ENCODE measurements around the gene SYT9. TPM values are rescaled to one million over a fixed set of nuclear protein-coding genes. Genes with fewer than 3 reads are reported as not detected.

Gene SYT9
- polyA plus RNA-seq, 1 donor = 0.93 TPM

- Histone ChIP-seq H3K4me1 (ENCODE audit: control insufficient read depth, insufficient read depth, low read length) (peaks cover 15% of the 10 kb centered on the region), H3K4me3 (ENCODE audit: low read length) (no peak overlapping the region), H3K27ac (ENCODE audit: low read length) (no peak overlapping the region), H3K27me3 (ENCODE audit: control insufficient read depth, insufficient read depth, low read length) (no peaks in the 10 kb centered on the region), H3K9me3 (ENCODE audit: control insufficient read depth, low read depth, low read length) (no peaks in the 10 kb centered on the region), H3K36me3 (ENCODE audit: control insufficient read depth, insufficient read depth, low read length) (peaks cover 3% of the 10 kb centered on the region)
- DNase-seq = peak in 1 of 2 donors; percentile 55
- no CpG with 5 or more reads among the region's 4 CpGs for WGBS (ENCODE audit: insufficient coverage, low lambda C conversion rate)
Observed at GRCh38 chr11:7495882-7496551, 244.3 kb downstream of the SYT9 start.

GRCh38 chr11:7498193-7498592, 246.5 kb downstream of the SYT9 start:
- Histone ChIP-seq H3K36me3 (ENCODE audit: control insufficient read depth, insufficient read depth, low read length) (peaks cover 3% of the 10 kb centered on the region), H3K4me3 (ENCODE audit: low read length) (no peak overlapping the region), H3K27me3 (ENCODE audit: control insufficient read depth, insufficient read depth, low read length) (no peaks in the 10 kb centered on the region), H3K4me1 (ENCODE audit: control insufficient read depth, insufficient read depth, low read length) (peaks cover 10% of the 10 kb centered on the region), H3K9me3 (ENCODE audit: control insufficient read depth, low read depth, low read length) (no peaks in the 10 kb centered on the region), H3K27ac (ENCODE audit: low read length) (no peak overlapping the region)
- DNase-seq = peak in 1 of 2 donors; percentile 46
- WGBS (ENCODE audit: insufficient coverage, low lambda C conversion rate) = no CpG with 5 or more reads among the region's 4 CpGs

GRCh38 chr11:7499081-7499480, 247.4 kb downstream of the SYT9 start:
- peaks cover 3% of the 10 kb centered on the region for H3K36me3 ChIP-seq (ENCODE audit: control insufficient read depth, insufficient read depth, low read length)
- no peak overlapping the region for H3K4me3 ChIP-seq (ENCODE audit: low read length)
- WGBS (ENCODE audit: insufficient coverage, low lambda C conversion rate) = no CpG with 5 or more reads among the region's 1 CpG
- no peaks in the 10 kb centered on the region for H3K9me3 ChIP-seq (ENCODE audit: control insufficient read depth, low read depth, low read length)
- peaks cover 10% of the 10 kb centered on the region for H3K4me1 ChIP-seq (ENCODE audit: control insufficient read depth, insufficient read depth, low read length)
- H3K27me3 ChIP-seq (ENCODE audit: control insufficient read depth, insufficient read depth, low read length) = no peaks in the 10 kb centered on the region
- DNase-seq = no peak
- H3K27ac ChIP-seq (ENCODE audit: low read length) = no peak overlapping the region

- WGBS (ENCODE audit: insufficient coverage, low lambda C conversion rate) = 100% methylated on average over 1 of the region's 3 CpGs
- H3K27me3 ChIP-seq (ENCODE audit: control insufficient read depth, insufficient read depth, low read length) = no peaks in the 10 kb centered on the region
- no peak overlapping the region for H3K4me3 ChIP-seq (ENCODE audit: low read length)
- H3K4me1 ChIP-seq (ENCODE audit: control insufficient read depth, insufficient read depth, low read length) = peaks cover 2% of the 10 kb centered on the region
- H3K9me3 ChIP-seq (ENCODE audit: control insufficient read depth, low read depth, low read length) = no peaks in the 10 kb centered on the region
- DNase-seq = no peak
- no peak overlapping the region for H3K27ac ChIP-seq (ENCODE audit: low read length)
- no peaks in the 10 kb centered on the region for H3K36me3 ChIP-seq (ENCODE audit: control insufficient read depth, insufficient read depth, low read length)
Observed at GRCh38 chr11:7500251-7500650, 248.5 kb downstream of the SYT9 start.

- Histone ChIP-seq H3K4me1 (ENCODE audit: control insufficient read depth, insufficient read depth, low read length) (peaks cover 2% of the 10 kb centered on the region), H3K4me3 (ENCODE audit: low read length) (no peak overlapping the region), H3K27me3 (ENCODE audit: control insufficient read depth, insufficient read depth, low read length) (no peaks in the 10 kb centered on the region), H3K9me3 (ENCODE audit: control insufficient read depth, low read depth, low read length) (no peaks in the 10 kb centered on the region), H3K27ac (ENCODE audit: low read length) (no peak overlapping the region), H3K36me3 (ENCODE audit: control insufficient read depth, insufficient read depth, low read length) (no peaks in the 10 kb centered on the region)
- no peak for DNase-seq
- no CpG with 5 or more reads among the region's 3 CpGs for WGBS (ENCODE audit: insufficient coverage, low lambda C conversion rate)
Observed at GRCh38 chr11:7501251-7501650, 249.5 kb downstream of the SYT9 start.

- WGBS (ENCODE audit: insufficient coverage, low lambda C conversion rate) = 72% methylated on average over 3 of the region's 4 CpGs
- H3K9me3 ChIP-seq (ENCODE audit: control insufficient read depth, low read depth, low read length) = no peaks in the 10 kb centered on the region
Observed at GRCh38 chr11:7501894-7502293, 250.2 kb downstream of the SYT9 start.

GRCh38 chr11:7506243-7506642, 254.5 kb downstream of the SYT9 start:
- H3K4me1 ChIP-seq (ENCODE audit: control insufficient read depth, insufficient read depth, low read length) = peaks cover 5% of the 10 kb centered on the region
- H3K27ac ChIP-seq (ENCODE audit: low read length) = no peak overlapping the region
- no peaks in the 10 kb centered on the region for H3K27me3 ChIP-seq (ENCODE audit: control insufficient read depth, insufficient read depth, low read length)
- WGBS (ENCODE audit: insufficient coverage, low lambda C conversion rate) = 100% methylated on average over 1 of the region's 3 CpGs
- DNase-seq = no peak
- no peaks in the 10 kb centered on the region for H3K9me3 ChIP-seq (ENCODE audit: control insufficient read depth, low read depth, low read length)
- no peak overlapping the region for H3K4me3 ChIP-seq (ENCODE audit: low read length)
- no peaks in the 10 kb centered on the region for H3K36me3 ChIP-seq (ENCODE audit: control insufficient read depth, insufficient read depth, low read length)

More at GRCh38 chr11:7501894-7502293, 250.2 kb downstream of the SYT9 start:
- Histone ChIP-seq H3K4me3 (ENCODE audit: low read length) (no peak overlapping the region), H3K4me1 (ENCODE audit: control insufficient read depth, insufficient read depth, low read length) (peaks cover 2% of the 10 kb centered on the region), H3K27me3 (ENCODE audit: control insufficient read depth, insufficient read depth, low read length) (no peaks in the 10 kb centered on the region), H3K27ac (ENCODE audit: low read length) (no peak overlapping the region), H3K36me3 (ENCODE audit: control insufficient read depth, insufficient read depth, low read length) (no peaks in the 10 kb centered on the region)
- DNase-seq = no peak

GRCh38 chr11:7508087-7508486, 256.4 kb downstream of the SYT9 start:
- no peaks in the 10 kb centered on the region for H3K27me3 ChIP-seq (ENCODE audit: control insufficient read depth, insufficient read depth, low read length)
- H3K4me1 ChIP-seq (ENCODE audit: control insufficient read depth, insufficient read depth, low read length) = peaks cover 18% of the 10 kb centered on the region
- no peak overlapping the region for H3K27ac ChIP-seq (ENCODE audit: low read length)
- H3K4me3 ChIP-seq (ENCODE audit: low read length) = no peak overlapping the region
- DNase-seq = peak in 1 of 2 donors; percentile 66
- no peaks in the 10 kb centered on the region for H3K36me3 ChIP-seq (ENCODE audit: control insufficient read depth, insufficient read depth, low read length)
- 43% methylated on average over 1 of the region's 3 CpGs for WGBS (ENCODE audit: insufficient coverage, low lambda C conversion rate)
- no peaks in the 10 kb centered on the region for H3K9me3 ChIP-seq (ENCODE audit: control insufficient read depth, low read depth, low read length)

- DNase-seq = no peak
- no CpG with 5 or more reads among the region's 2 CpGs for WGBS (ENCODE audit: insufficient coverage, low lambda C conversion rate)
- Histone ChIP-seq H3K27ac (ENCODE audit: low read length) (no peak overlapping the region), H3K4me3 (ENCODE audit: low read length) (no peak overlapping the region), H3K27me3 (ENCODE audit: control insufficient read depth, insufficient read depth, low read length) (peaks cover 5% of the 10 kb centered on the region), H3K9me3 (ENCODE audit: control insufficient read depth, low read depth, low read length) (no peaks in the 10 kb centered on the region), H3K36me3 (ENCODE audit: control insufficient read depth, insufficient read depth, low read length) (no peaks in the 10 kb centered on the region), H3K4me1 (ENCODE audit: control insufficient read depth, insufficient read depth, low read length) (peaks cover 23% of the 10 kb centered on the region)
Observed at GRCh38 chr11:7509966-7510365, 258.3 kb downstream of the SYT9 start.

GRCh38 chr11:7511401-7511800, 259.7 kb downstream of the SYT9 start:
- peaks cover 23% of the 10 kb centered on the region for H3K4me1 ChIP-seq (ENCODE audit: control insufficient read depth, insufficient read depth, low read length)
- peak in 1 of 2 donors; percentile 68 for DNase-seq

More at GRCh38 chr11:7511401-7511800, 259.7 kb downstream of the SYT9 start:
- Histone ChIP-seq H3K9me3 (ENCODE audit: control insufficient read depth, low read depth, low read length) (no peaks in the 10 kb centered on the region), H3K36me3 (ENCODE audit: control insufficient read depth, insufficient read depth, low read length) (no peaks in the 10 kb centered on the region), H3K27ac (ENCODE audit: low read length) (no peak overlapping the region), H3K27me3 (ENCODE audit: control insufficient read depth, insufficient read depth, low read length) (peaks cover 5% of the 10 kb centered on the region), H3K4me3 (ENCODE audit: low read length) (no peak overlapping the region)
- no CpG with 5 or more reads among the region's 5 CpGs for WGBS (ENCODE audit: insufficient coverage, low lambda C conversion rate)
